SH-SY5Y (cell line): ENCODE results near the gene NCBP1.

ENCODE experiments used
- GATA2 ChIP-seq: IDR thresholded peaks from 2 replicates; pipeline ENCODE4 v1.6.1; 2011; ENCODE audit warnings: mild to moderate bottlenecking, low read depth, low read length
- GATA3 ChIP-seq: IDR thresholded peaks from 2 replicates; pipeline ENCODE4 v1.6.1; 2011; ENCODE audit warnings: low read depth, mild to moderate bottlenecking, low read length, moderate library complexity

GRCh38 chr9:97659771-97660170 lies 26.1 kb downstream of the NCBP1 start:
- TF ChIP-seq GATA2 (no peak), GATA3 (no peak)
